Measurements from ENCODE around the gene FABP7. TPM values are rescaled to one million over a fixed set of nuclear protein-coding genes. Genes with fewer than 3 reads are reported as not detected.

FABP7 gene
- total RNA-seq, 1 experiment from 2014 or later, result not detected

GRCh38 chr6:122755901-122756300 is 23.6 kb upstream of the FABP7 start:
- H3K9me2 ChIP-seq (ENCODE audit: insufficient read depth), result no peaks in the 10 kb centered on the region
- H3K36me3 ChIP-seq (ENCODE audit: control insufficient read depth in 1 of 2, insufficient read depth in 2 of 2, low read length in 2 of 2), result no peaks in the 10 kb centered on the region
- TF ChIP-seq ELF1 (IDR thresholded peaks at IDR 0.05; ENCODE audit: borderline replicate concordance, low read depth), result no peak
- no peak for TF ChIP-seq POLR2AphosphoS5 (IDR thresholded peaks at IDR 0.05; ENCODE audit: low read depth, low read length)
- no peak for TF ChIP-seq CBX3 (IDR thresholded peaks at IDR 0.05; ENCODE audit: low read depth)
- no peak for TF ChIP-seq TCF7L2 (IDR thresholded peaks at IDR 0.05; ENCODE audit: borderline replicate concordance, extremely low read depth, insufficient read depth, insufficient read length)
- no peak for TF ChIP-seq SRF (IDR thresholded peaks at IDR 0.05; ENCODE audit: low read depth)
- TF ChIP-seq FOSL1 (IDR thresholded peaks at IDR 0.05; ENCODE audit: low read depth), result no peak
- TF ChIP-seq EZH2 (IDR thresholded peaks at IDR 0.05), result no peak
- TF ChIP-seq EGR1 (IDR thresholded peaks at IDR 0.05; ENCODE audit: low read depth), result no peak
- no peak for TF ChIP-seq YY1 (IDR thresholded peaks at IDR 0.05; ENCODE audit: extremely low read depth, insufficient replicate concordance, low read depth, low read length)
- TF ChIP-seq ATF3 (IDR thresholded peaks at IDR 0.05), result no peak
- TF ChIP-seq MAX (IDR thresholded peaks at IDR 0.05), result no peak
- no peaks in the 10 kb centered on the region for H3K4me1 ChIP-seq (ENCODE audit: control insufficient read depth in 1 of 2, insufficient read depth in 2 of 2, low read length in 2 of 2)
- no peak overlapping the region for H3K27ac ChIP-seq (ENCODE audit: low read depth, low read length)
- no peak overlapping the region for H2AFZ ChIP-seq (ENCODE audit: low read depth, low read length, poor library complexity, severe bottlenecking)
- H3K79me2 ChIP-seq (ENCODE audit: insufficient read depth, low read length), result no peaks in the 10 kb centered on the region
- no peaks in the 10 kb centered on the region for H3K27me3 ChIP-seq (ENCODE audit: insufficient read depth, low read length)
- H3K4me2 ChIP-seq (ENCODE audit: low read length), result no peak overlapping the region
- CTCF ChIA-PET, result no interaction called here
- ATAC-seq (no peak), DNase-seq (ENCODE audit: low read depth, low spot score) (no peak)
- H3K4me3 ChIP-seq (replicated peaks in 1 of 2; ENCODE audit: low read depth in 1 of 2, low read length in 2 of 2), result no peak overlapping the region
- no peaks in the 10 kb centered on the region for H4K20me1 ChIP-seq (ENCODE audit: insufficient read depth)
- BruUV-seq (replicated peaks), result no TSS peak
- POLR2A ChIA-PET, result no interaction called here
- H3K9ac ChIP-seq (ENCODE audit: low read length), result no peak overlapping the region
- RAD21 ChIA-PET (ENCODE audit: low non-redundant PET in 1 of 2, low total read pairs in 2 of 2, uncharacterized antibody in 2 of 2, unreplicated experiment in 2 of 2), result no interaction called here
- intact Hi-C loops (cut with micrococcal nuclease), result no loop called here
- H3K9me3 ChIP-seq (ENCODE audit: control insufficient read depth in 1 of 2, insufficient read depth in 1 of 2, low read depth in 1 of 2, low read length in 2 of 2), result no peaks in the 10 kb centered on the region

GRCh38 chr6:122758927-122759334 is 20.6 kb upstream of the FABP7 start:
- no peaks in the 10 kb centered on the region for H3K4me1 ChIP-seq (ENCODE audit: control insufficient read depth in 1 of 2, insufficient read depth in 2 of 2, low read length in 2 of 2)
- ATAC-seq (no peak), DNase-seq (ENCODE audit: low read depth, low spot score) (no peak)
- H3K79me2 ChIP-seq (ENCODE audit: insufficient read depth, low read length), result no peaks in the 10 kb centered on the region
- no peak overlapping the region for H3K4me3 ChIP-seq (replicated peaks in 1 of 2; ENCODE audit: low read depth in 1 of 2, low read length in 2 of 2)
- H3K36me3 ChIP-seq (ENCODE audit: control insufficient read depth in 1 of 2, insufficient read depth in 2 of 2, low read length in 2 of 2), result no peaks in the 10 kb centered on the region
- ChIA-PET RAD21 (ENCODE audit: low non-redundant PET in 1 of 2, low total read pairs in 2 of 2, uncharacterized antibody in 2 of 2, unreplicated experiment in 2 of 2) (no interaction called here), POLR2A (no interaction called here), CTCF (no interaction called here)
- intact Hi-C loops (cut with micrococcal nuclease), result no loop called here
- no peaks in the 10 kb centered on the region for H3K9me3 ChIP-seq (ENCODE audit: control insufficient read depth in 1 of 2, insufficient read depth in 1 of 2, low read depth in 1 of 2, low read length in 2 of 2)
- no peak for TF ChIP-seq FOSL1 (IDR thresholded peaks at IDR 0.05; ENCODE audit: low read depth)
- TF ChIP-seq SP1 (IDR thresholded peaks at IDR 0.05; ENCODE audit: low read depth), result no peak
- no peak for TF ChIP-seq ZFX (IDR thresholded peaks at IDR 0.05)
- TF ChIP-seq SIN3A (IDR thresholded peaks at IDR 0.05; ENCODE audit: low read depth), result no peak
- no peak for TF ChIP-seq EGR1 (IDR thresholded peaks at IDR 0.05; ENCODE audit: low read depth)
- TF ChIP-seq YY1 (IDR thresholded peaks at IDR 0.05; ENCODE audit: extremely low read depth, insufficient replicate concordance, low read depth, low read length), result no peak
- no peak overlapping the region for H3K27ac ChIP-seq (ENCODE audit: low read depth, low read length)
- no peaks in the 10 kb centered on the region for H3K9me2 ChIP-seq (ENCODE audit: insufficient read depth)
- no peak overlapping the region for H3K9ac ChIP-seq (ENCODE audit: low read length)
- H3K4me2 ChIP-seq (ENCODE audit: low read length), result no peak overlapping the region
- no TSS peak for BruUV-seq (replicated peaks)
- no peaks in the 10 kb centered on the region for H4K20me1 ChIP-seq (ENCODE audit: insufficient read depth)
- H3K27me3 ChIP-seq (ENCODE audit: insufficient read depth, low read length), result no peaks in the 10 kb centered on the region
- no peak overlapping the region for H2AFZ ChIP-seq (ENCODE audit: low read depth, low read length, poor library complexity, severe bottlenecking)
